NCI-H187 (cell line): ENCODE data around the gene MARF1.
"Not testable (repeated sequence)": the region's sequence is repeated elsewhere in the genome, so short reads cannot be mapped to it uniquely, and the experiment has no call there.

Source experiments
- DNase-seq, 2 experiments: peaks; one replicate each; lab custom pipeline; 2025; lab: John Stamatoyannopoulos, UW

The MARF1 gene

GRCh38 chr16:15643048-15643945 is at the start of gene MARF1:
Gene MARF1 (minus strand): TSS chr16:15643154. CDS start chr16:15639233, 3,921 bp downstream.
- DNase-seq: peak; percentile 77 to 80

DNA sequence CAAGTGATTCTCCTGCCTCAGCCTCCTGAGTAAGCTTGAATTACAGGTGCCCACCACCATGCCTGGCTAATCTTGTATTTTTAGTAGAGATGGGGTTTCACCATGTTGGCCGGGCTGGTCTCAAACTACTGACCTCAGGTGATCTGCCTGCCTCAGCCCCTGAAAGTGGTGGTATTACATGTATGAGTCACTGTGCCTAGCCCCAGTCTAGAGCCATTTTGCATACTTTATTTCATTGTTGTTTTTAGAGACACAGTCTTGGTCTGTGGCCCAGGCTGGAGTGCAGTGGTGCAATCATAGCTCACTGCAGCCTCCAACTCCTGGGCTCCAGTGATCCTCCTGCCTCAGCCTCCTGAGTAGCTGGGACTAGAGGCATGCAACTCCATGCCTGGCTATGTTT is 49.6 kb upstream of the MARF1 start:
- DNase-seq: not testable (repeated sequence)

DNA sequence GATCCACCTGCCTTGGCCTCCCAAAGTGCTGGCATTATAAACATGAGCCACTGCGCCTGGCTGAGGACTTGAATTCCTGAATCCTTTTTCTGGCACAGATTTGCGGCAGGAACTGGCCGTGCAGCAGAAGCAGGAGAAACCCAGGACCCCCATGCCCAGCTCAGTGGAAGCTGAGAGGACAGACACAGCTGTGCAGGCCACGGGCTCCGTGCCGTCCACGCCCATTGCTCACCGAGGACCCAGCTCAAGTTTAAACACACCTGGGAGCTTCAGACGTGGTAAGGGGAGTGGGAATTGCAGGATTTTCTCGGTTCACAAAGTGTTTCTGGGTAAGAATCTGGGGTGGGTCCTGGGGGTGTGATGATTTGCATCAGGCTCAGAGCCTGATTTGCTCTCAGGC is 48.1 kb upstream of the MARF1 start:
- no peak for DNase-seq

- no peak for DNase-seq
Observed at GRCh38 chr16:15690296-15690695, 47.3 kb upstream of the MARF1 start.

DNA sequence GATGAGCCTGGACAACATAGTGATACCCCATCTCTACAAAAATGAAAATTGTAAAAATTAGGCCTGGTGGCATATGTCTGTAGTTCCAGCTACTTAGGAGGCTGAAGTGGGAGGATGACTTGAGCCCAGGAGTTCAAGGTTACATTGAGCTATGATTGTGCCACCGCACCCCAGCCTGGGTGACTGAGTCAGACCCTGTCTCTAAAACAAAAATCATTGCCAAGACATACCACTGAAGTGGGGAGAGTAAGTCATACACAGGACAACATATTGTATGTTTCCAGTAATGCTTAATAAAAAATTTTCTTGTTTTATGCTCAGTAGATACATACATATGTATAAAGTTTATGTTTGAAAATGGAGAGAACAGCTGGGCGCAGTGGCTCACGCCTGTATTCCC is 46.3 kb upstream of the MARF1 start:
- DNase-seq: no peak

- DNase-seq: no peak
Observed at GRCh38 chr16:15686287-15686686, 43.3 kb upstream of the MARF1 start.

DNA sequence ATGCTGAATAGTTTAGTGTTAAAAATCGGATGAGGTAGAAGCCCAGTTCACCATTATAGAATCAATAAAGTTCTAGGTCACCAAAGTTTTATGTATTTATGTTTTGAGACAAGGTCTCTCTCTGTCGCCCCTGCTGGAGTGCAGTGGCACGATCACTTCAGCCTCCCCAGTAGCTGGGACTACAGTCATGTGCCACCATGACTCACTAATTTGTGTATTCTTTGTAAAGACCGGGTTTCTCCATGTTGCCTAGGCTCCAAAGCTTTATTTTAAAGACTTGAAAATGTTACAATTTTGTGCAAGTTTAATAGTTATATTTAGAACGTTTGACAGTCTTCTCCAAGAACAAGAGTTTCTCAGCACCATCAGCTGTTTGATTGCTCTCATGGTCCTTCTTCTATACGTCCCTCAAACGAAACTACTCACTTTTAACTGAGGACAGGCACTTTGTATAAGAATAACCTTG is 39.2 kb upstream of the MARF1 start:
- DNase-seq: no peak

DNA sequence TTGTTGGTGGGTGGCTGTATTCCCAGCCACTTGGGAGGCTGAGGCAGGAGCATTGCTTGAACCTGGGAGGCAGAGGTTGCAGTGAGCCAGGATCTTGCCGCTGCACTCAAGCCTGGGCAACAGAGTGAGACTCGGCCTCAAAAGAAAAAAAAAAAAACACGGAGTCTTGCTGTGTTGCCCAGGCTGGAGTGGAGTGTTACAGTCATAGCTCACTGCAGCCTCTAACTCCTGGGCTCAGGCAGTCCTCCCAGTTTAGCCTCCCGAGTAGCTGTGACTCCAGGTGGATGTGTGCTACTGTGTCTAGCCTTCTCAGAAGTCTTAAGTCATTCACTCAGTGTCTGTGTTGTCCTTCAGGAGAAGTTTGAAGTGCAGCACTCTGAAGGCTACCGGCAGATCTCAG is 34.5 kb upstream of the MARF1 start:
- DNase-seq: no peak

- DNase-seq: no peak
Observed at GRCh38 chr16:15676506-15676905, 33.6 kb upstream of the MARF1 start.

- no peak for DNase-seq
Observed at GRCh38 chr16:15674571-15674970, 31.6 kb upstream of the MARF1 start.

GRCh38 chr16:15672514-15673167 is 29.7 kb upstream of the MARF1 start:
- DNase-seq: no peak

DNA sequence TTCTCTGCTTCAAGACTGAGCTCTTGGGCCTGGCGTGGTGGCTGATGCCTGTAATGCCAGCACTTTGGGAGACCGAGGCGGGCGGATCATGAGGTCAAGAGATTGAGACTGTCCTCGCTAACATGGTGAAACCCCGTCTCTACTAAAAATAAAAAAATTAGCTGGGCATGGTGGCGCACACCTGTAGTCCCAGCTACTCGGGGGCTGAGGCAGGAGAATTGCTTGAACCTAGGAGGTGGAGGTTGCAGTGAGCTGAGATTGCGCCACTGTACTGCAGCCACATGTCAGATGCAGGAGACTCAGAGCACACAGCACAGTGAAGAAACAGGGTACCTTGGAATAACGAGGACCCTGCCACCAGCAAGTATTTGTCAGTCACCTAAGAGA is 29.2 kb upstream of the MARF1 start:
- DNase-seq: not testable (repeated sequence)

- no peak for DNase-seq
Observed at GRCh38 chr16:15671530-15672117, 28.7 kb upstream of the MARF1 start.

- no peak for DNase-seq
Observed at GRCh38 chr16:15667091-15667742, 24.3 kb upstream of the MARF1 start.

- no peak for DNase-seq
Observed at GRCh38 chr16:15665107-15665506, 22.2 kb upstream of the MARF1 start.

- no peak for DNase-seq
Observed at GRCh38 chr16:15660203-15660601, 17.2 kb upstream of the MARF1 start.

DNA sequence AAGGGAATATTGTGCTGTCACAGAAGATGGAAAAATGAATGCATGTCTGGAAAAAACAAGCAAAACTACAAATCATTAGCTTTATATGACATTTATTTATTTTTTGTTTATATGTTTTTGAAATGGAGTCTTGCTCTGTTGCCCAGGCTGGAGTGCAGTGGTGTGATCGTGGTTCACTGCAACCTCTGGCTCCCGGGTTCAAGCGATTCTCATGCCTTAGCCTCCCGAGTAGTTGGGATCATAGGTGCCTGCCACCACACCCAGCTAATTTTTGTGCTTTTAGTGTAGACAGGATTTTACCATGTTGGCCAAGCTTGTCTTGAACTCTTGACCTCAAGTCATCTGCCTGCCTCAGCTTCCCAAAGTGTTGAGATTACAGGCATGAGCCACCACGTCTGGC is 15.6 kb upstream of the MARF1 start:
- DNase-seq: no peak

GRCh38 chr16:15658149-15658548 is 15.2 kb upstream of the MARF1 start:
- no peak for DNase-seq

DNA sequence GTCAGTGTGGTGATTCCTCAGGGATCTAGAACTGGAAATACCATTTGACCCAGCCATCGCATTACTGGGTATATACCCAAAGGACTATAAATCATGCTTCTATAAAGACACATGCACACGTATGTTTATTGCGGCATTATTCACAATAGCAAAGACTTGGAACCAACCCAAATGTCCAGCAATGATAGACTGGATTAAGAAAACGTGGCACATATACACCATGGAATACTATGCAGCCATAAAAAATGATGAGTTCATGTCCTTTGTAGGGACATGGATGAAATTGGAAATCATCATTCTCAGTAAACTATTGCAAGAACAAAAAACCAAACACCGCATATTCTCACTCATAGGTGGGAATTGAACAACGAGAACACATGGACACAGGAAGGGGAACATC is 12.6 kb upstream of the MARF1 start:
- not testable (repeated sequence) for DNase-seq

DNA sequence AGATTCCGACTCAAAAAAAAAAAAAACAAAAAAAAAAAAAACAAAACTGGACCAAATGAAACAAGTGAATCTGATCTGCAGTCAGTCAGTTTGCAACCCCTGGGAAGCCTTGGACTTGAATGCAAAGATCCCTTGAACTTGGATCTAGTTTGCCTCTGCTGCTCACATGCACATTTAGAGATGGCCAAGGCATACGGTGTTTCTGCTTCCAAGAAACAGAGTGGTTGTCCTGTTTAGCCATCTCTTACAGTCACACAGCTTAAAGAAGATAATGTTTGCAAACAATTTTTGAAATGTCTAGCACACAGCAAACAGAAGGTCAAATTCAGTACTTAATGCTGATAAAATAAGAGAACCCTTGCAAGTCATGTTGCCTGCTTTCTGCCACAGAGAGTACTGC is 11.6 kb upstream of the MARF1 start:
- DNase-seq: no peak

GRCh38 chr16:15653227-15653626 is 10.3 kb upstream of the MARF1 start:
- no peak for DNase-seq

- no peak for DNase-seq
Observed at GRCh38 chr16:15652293-15653001, 9.5 kb upstream of the MARF1 start.
